Testis (tissue), 2 donors: ENCODE data around the gene GBF1.

Experiments
- POLR2A ChIP-seq: fragments of 450-650 bp; IDR thresholded peaks from one replicate; pipeline ENCODE4 v1.6.1; 2017; ENCODE audit warnings: antibody characterized with exemption, mild to moderate bottlenecking, moderate library complexity
- TF ChIP-seq, protein P1 (sequence below), 3 experiments: fragments of 450-650 bp in 2 of 3; fragments of 200-600 bp in 1 of 3; sonication (generic) in 1 of 3; IDR thresholded peaks; one replicate each; pipeline ENCODE4 v1.5.1; 2016 to 2019; ENCODE audit warnings: antibody characterized with exemption in 3 of 3, mild to moderate bottlenecking in 2 of 3, moderate library complexity in 1 of 3

DNA sequence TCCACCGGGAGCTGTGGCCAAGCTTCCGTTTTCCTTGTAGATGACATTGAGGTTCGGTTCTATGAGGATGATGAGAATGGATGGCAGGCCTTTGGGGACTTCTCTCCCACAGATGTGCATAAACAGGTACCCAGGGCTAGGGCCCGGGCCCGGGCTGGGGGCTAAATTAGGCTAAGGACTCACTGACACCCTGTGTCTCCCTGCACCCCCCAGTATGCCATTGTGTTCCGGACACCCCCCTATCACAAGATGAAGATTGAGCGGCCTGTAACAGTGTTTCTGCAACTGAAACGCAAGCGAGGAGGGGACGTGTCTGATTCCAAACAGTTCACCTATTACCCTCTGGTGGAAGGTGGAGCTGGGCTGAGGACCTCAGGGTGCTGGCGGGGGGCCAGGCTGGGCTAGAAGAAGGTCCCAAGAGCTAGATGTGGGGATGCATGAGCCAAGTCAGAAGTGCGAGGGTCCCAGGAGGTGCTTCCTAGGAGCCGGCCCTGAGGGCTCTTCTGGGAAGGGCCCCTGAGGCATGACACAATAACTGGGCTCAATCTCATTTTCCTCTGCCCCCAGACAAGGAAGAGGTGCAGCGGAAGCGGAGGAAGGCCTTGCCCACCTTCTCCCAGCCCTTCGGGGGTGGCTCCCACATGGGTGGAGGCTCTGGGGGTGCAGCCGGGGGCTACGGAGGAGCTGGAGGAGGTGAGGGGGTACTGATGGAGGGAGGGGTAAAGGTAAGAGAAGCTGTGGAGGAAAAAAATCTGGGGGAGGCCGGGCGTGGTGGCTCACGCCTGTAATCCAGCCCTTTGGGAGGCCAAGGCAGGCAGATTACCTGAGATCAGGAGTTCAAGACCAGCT is 153.1 kb downstream of the GBF1 start:
- TF ChIP-seq, protein P1, sequence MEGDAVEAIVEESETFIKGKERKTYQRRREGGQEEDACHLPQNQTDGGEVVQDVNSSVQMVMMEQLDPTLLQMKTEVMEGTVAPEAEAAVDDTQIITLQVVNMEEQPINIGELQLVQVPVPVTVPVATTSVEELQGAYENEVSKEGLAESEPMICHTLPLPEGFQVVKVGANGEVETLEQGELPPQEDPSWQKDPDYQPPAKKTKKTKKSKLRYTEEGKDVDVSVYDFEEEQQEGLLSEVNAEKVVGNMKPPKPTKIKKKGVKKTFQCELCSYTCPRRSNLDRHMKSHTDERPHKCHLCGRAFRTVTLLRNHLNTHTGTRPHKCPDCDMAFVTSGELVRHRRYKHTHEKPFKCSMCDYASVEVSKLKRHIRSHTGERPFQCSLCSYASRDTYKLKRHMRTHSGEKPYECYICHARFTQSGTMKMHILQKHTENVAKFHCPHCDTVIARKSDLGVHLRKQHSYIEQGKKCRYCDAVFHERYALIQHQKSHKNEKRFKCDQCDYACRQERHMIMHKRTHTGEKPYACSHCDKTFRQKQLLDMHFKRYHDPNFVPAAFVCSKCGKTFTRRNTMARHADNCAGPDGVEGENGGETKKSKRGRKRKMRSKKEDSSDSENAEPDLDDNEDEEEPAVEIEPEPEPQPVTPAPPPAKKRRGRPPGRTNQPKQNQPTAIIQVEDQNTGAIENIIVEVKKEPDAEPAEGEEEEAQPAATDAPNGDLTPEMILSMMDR (IDR thresholded peaks at IDR 0.05) = no peak
- no peak for TF ChIP-seq POLR2A
